ENCODE measurements around the gene ACTMAP. TPM values are rescaled to one million over a fixed set of nuclear protein-coding genes. Genes with fewer than 3 reads are reported as not detected.
A peak's percentile ranks its signal among the peaks of the same experiment; 100 is the strongest.

Gene ACTMAP
- total and polyA plus RNA-seq, 2 of the 13 experiments (the other 11 are each of a cell fraction or from before 2014, with no cell fraction given), result 2.2 to 7.9 TPM

DNA sequence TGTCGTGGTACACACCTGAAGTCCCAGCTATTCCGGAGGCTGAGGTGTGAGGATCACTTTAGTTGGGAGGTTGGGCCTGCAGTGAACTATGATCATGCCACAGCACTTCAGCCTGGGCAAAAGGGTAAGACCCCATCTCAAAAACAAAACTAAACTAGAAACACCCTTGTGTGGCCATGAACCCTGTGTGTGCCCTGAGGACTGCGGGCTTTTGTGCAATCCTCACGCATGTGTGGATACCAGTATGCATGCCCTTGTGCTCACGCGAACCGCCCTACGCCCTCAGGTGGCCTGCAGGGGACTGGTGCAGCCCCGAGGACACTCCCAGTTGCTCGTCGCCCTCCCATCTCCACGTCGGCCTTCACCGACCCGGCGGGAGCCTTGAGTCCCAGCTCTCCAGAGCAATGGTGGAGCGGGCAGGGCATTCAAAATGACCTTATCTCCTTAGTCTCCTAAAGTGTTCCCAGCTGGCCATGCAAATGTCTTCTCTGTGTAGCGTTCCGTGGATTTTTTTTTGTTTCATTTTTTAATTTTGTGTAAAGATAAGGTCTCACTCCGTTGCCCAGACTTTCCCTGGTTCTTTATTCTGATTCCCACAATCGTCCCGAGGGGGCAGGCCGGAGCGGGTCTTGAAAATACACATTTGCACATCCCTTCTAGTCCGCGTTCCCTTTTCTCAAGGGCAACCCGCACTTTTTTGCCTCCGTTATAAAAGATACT lies 47.8 kb upstream of the ACTMAP start (continued):
- TF ChIP-seq, protein P1, sequence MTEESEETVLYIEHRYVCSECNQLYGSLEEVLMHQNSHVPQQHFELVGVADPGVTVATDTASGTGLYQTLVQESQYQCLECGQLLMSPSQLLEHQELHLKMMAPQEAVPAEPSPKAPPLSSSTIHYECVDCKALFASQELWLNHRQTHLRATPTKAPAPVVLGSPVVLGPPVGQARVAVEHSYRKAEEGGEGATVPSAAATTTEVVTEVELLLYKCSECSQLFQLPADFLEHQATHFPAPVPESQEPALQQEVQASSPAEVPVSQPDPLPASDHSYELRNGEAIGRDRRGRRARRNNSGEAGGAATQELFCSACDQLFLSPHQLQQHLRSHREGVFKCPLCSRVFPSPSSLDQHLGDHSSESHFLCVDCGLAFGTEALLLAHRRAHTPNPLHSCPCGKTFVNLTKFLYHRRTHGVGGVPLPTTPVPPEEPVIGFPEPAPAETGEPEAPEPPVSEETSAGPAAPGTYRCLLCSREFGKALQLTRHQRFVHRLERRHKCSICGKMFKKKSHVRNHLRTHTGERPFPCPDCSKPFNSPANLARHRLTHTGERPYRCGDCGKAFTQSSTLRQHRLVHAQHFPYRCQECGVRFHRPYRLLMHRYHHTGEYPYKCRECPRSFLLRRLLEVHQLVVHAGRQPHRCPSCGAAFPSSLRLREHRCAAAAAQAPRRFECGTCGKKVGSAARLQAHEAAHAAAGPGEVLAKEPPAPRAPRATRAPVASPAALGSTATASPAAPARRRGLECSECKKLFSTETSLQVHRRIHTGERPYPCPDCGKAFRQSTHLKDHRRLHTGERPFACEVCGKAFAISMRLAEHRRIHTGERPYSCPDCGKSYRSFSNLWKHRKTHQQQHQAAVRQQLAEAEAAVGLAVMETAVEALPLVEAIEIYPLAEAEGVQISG (CRISPR knock-in tag; IDR thresholded peaks at IDR 0.05), result peak; percentile 68
- TF ChIP-seq ZNF335 (CRISPR knock-in tag; IDR thresholded peaks at IDR 0.05), result no peak
- no peak for TF ChIP-seq SUZ12 (IDR thresholded peaks at IDR 0.05; ENCODE audit: low read depth, low read length)
- no peak; the same call in 1 of the 2 replicates for TF ChIP-seq ZNF460 (CRISPR knock-in tag; IDR thresholded peaks at IDR 0.05; ENCODE audit: borderline replicate concordance)
- 0 out of 2 replicates have a peak, but pooled peaks have one; percentile 45 for TF ChIP-seq NKX3-1 (CRISPR knock-in tag; IDR thresholded peaks at IDR 0.05)
- 0 out of 2 replicates have a peak, but pooled peaks have one; percentile 43 for TF ChIP-seq KMT2B (CRISPR knock-in tag; IDR thresholded peaks at IDR 0.05)
- no peak for TF ChIP-seq ZNF781 (CRISPR knock-in tag; IDR thresholded peaks at IDR 0.05; ENCODE audit: borderline replicate concordance, not compliant biosample characterization)
- TF ChIP-seq SOX13 (IDR thresholded peaks at IDR 0.05), result no peak; the same call in 1 of the 2 replicates
- TF ChIP-seq SOX13 (CRISPR knock-in tag; conservative IDR thresholded peaks at IDR 0.05 in 1 of 2, IDR thresholded peaks at IDR 0.05 in 1 of 2), result peak in 1 of 2 experiments; percentile 67; a peak in 1 of 4 replicates
- 0 out of 2 replicates have a peak, but pooled peaks have one; percentile 9 for TF ChIP-seq GMEB1 (CRISPR knock-in tag; IDR thresholded peaks at IDR 0.05; ENCODE audit: borderline replicate concordance)
- TF ChIP-seq TRAFD1 (CRISPR knock-in tag; IDR thresholded peaks at IDR 0.05; ENCODE audit: borderline replicate concordance), result peak; percentile 49; the same call in 1 of the 2 replicates
- TF ChIP-seq ZNF678 (CRISPR knock-in tag; IDR thresholded peaks at IDR 0.05), result no peak
- TF ChIP-seq ZBTB3 (CRISPR knock-in tag; IDR thresholded peaks at IDR 0.05; ENCODE audit: borderline replicate concordance, low read depth), result no peak
- peak; percentile 19; the same call in 1 of the 2 replicates for TF ChIP-seq TGIF2 (CRISPR knock-in tag; IDR thresholded peaks at IDR 0.05)
- peak; percentile 74; the same call in 1 of the 2 replicates for TF ChIP-seq ZBTB20 (CRISPR knock-in tag; IDR thresholded peaks at IDR 0.05; ENCODE audit: borderline replicate concordance, low read depth)
- TF ChIP-seq EED (CRISPR knock-in tag; IDR thresholded peaks at IDR 0.05), result no peak
- TF ChIP-seq ZNF3 (CRISPR knock-in tag; IDR thresholded peaks at IDR 0.05), result peak; percentile 68
- peak; percentile 92 for TF ChIP-seq ZNF777 (CRISPR knock-in tag; IDR thresholded peaks at IDR 0.05)
- TF ChIP-seq SETDB1 (CRISPR knock-in tag; IDR thresholded peaks at IDR 0.05; ENCODE audit: borderline replicate concordance), result no peak
- 0 out of 2 replicates have a peak, but pooled peaks have one; percentile 49 for TF ChIP-seq ZNF563 (CRISPR knock-in tag; IDR thresholded peaks at IDR 0.05)
- TF ChIP-seq ZNF484 (CRISPR knock-in tag; IDR thresholded peaks at IDR 0.05; ENCODE audit: borderline replicate concordance, low read depth), result 0 out of 2 replicates have a peak, but pooled peaks have one; percentile 27
- no peak for TF ChIP-seq ATF7 (IDR thresholded peaks at IDR 0.05)
- 0 out of 2 replicates have a peak, but pooled peaks have one; percentile 28 for TF ChIP-seq ATF7 (CRISPR knock-in tag; IDR thresholded peaks at IDR 0.05)
- no peak for TF ChIP-seq ZNF564 (CRISPR knock-in tag; IDR thresholded peaks at IDR 0.05)
